ENCODE results near the gene C1orf21. TPM values are rescaled to one million over a fixed set of nuclear protein-coding genes. Genes with fewer than 3 reads are reported as not detected.

C1orf21 gene
- total and polyA plus RNA-seq, 2 of the 4 experiments (the other 2 are of a cell fraction), result 6.4 to 9.9 TPM

DNA sequence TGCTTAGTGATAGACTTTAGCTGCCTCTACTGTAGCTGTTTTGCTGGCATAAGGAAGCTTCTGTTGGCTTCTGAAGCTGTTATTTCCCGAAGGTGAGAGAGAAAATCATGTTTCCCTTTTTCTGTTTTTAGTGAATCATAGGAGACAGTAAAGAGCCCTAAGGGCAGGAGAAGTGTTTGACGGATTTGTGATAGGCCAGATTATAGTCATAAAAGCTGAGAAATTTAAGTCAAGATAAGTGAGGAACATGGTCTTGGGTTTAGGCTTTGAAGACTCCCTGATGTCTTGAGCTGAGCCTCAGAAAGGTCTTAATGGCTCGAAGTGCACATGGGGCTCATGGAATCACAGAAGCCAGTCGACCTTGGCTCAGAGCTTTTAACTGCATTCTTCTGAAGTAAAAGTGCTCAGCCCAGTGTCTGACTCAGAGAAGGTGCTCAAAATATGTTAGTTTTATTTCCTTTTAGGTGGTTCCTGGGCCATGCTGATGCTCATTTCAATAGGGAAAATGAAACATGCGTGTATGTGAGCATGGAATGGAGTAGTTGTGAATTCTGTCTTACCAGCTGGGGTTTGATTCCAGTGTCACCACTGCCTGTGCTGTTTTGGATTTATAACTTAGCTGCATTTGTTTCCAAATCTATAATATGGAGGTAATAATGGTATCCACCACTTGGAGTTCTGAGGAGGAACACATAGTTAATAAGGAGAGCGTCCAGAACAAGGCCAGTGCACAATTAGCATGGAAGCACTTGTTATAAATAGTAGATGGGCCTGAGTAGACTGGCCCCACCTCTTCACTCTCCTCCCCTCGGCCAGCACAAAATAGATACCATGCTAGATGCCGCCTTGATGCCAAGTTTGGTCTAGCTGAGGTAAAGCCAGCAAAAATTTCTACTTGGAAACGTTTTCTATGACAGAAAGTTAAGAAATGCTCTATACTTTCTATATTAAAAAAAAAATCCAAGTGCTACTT is 99.2 kb downstream of the C1orf21 start:
- Histone ChIP-seq H3K36me3 (ENCODE audit: control insufficient read depth, insufficient read depth, low read length) (no peaks in the 10 kb centered on the region), H3K27ac (ENCODE audit: insufficient read depth, low read length) (no peak overlapping the region), H3K9me3 (ENCODE audit: control insufficient read depth, insufficient read depth, low read length) (no peaks in the 10 kb centered on the region), H2AK5ac (ENCODE audit: low read depth, low read length) (peak overlapping the region; percentile 92; the same call in 1 of the 2 replicates), H3K18ac (ENCODE audit: low read depth, low read length) (peak overlapping the region; percentile 7; the same call in 1 of the 2 replicates), H2BK5ac (ENCODE audit: low read depth, low read length, poor library complexity, severe bottlenecking) (no peak overlapping the region), H3K9ac (ENCODE audit: low read depth, low read length) (no peak overlapping the region), H2BK120ac (ENCODE audit: low read depth, low read length) (peak overlapping the region; percentile 48), H3K4me2 (ENCODE audit: low read depth, low read length) (no peak overlapping the region), H4K91ac (ENCODE audit: insufficient read depth, low read depth, low read length) (peak overlapping the region; percentile 26; the same call in 1 of the 2 replicates), H2BK15ac (ENCODE audit: low read depth, low read length) (peak overlapping the region; percentile 8; the same call in 1 of the 3 replicates), H3K4me3 (ENCODE audit: insufficient read depth, low read depth, low read length) (no peak overlapping the region), H3K27me3 (ENCODE audit: control insufficient read depth, insufficient read depth, low read length) (no peaks in the 10 kb centered on the region), H2AFZ (replicated peaks; ENCODE audit: low read length, poor library complexity) (peak overlapping the region; percentile 7), H3K9me1 (ENCODE audit: insufficient read depth, low read length) (peaks cover 12% of the 10 kb centered on the region), H2AK9ac (replicated peaks; ENCODE audit: low read depth, low read length, poor library complexity) (peak overlapping the region; percentile 70), H3K79me1 (ENCODE audit: low read depth in 1 of 2, low read length in 2 of 2) (peaks cover 5 to 34% of the 10 kb centered on the region in 2 experiments; a peak in 3 of 4 replicates), H2BK20ac (ENCODE audit: low read depth, low read length) (peak overlapping the region; percentile 44), H3K23ac (ENCODE audit: low read depth, low read length) (peak overlapping the region; percentile 57), H4K5ac (ENCODE audit: low read depth, low read length) (no peak overlapping the region), H3K56ac (ENCODE audit: extremely low read depth, insufficient read depth, low read length) (no peak overlapping the region), H3K4ac (ENCODE audit: low read depth, low read length) (peak overlapping the region; percentile 75), H4K8ac (ENCODE audit: low read depth in 2 of 2, low read length in 2 of 2) (peak overlapping the region in 1 of 2 experiments; percentile 57; a peak in 1 of 4 replicates), H4K20me1 (ENCODE audit: insufficient read depth, low read length) (0 out of 2 replicates have a peak, but pooled peaks cover 3% of the 10 kb centered on the region), H3K4me1 (ENCODE audit: control insufficient read depth, insufficient read depth, low read length) (peaks cover 21% of the 10 kb centered on the region), H3K14ac (replicated peaks; ENCODE audit: low read depth, low read length) (peak overlapping the region; percentile 61)
- in situ Hi-C loops (cut with MboI; ENCODE audit: low sequenced_read_pairs) (no loop called here), dilution Hi-C loops (cut with HindIII; ENCODE audit: low sequenced_read_pairs, unreplicated experiment) (no loop called here), intact Hi-C loops (cut with micrococcal nuclease) (no loop called here)
- WGBS, 2 experiments (ENCODE audit: extremely low coverage in 2 of 2, insufficient read length in 1 of 2), result 100% methylated on average over 1 of the region's 9 CpGs; no CpG with 5 or more reads in 1 of the 2 experiments
- CTCF ChIA-PET, result interaction anchor here (1.0 kb wide), 1 partner anchor 243 kb away, joined by 3 read pairs; no protein-coding TSS in a partner anchor
- BruUV-seq (replicated peaks), result no TSS peak
- POLR2A ChIA-PET (ENCODE audit: unreplicated experiment), result no interaction called here
- no peak for TF ChIP-seq MAFK (IDR thresholded peaks at IDR 0.05; ENCODE audit: low read depth, low read length)
- no peak for TF ChIP-seq RFX5 (IDR thresholded peaks at IDR 0.05; ENCODE audit: low read depth, low read length)
- no peak for TF ChIP-seq USF2 (IDR thresholded peaks at IDR 0.05; ENCODE audit: low read depth, low read length)
- no peak for TF ChIP-seq RCOR1 (IDR thresholded peaks at IDR 0.05; ENCODE audit: insufficient replicate concordance, low read length)
- TF ChIP-seq MXI1 (IDR thresholded peaks at IDR 0.05; ENCODE audit: borderline replicate concordance, low read depth, low read length), result no peak
- ATAC-seq (ENCODE audit: low read depth), result no peak
- DNase-seq, result peak; percentile 33
